ENCODE data around the gene PLEKHA4.

GRCh38 chr19:48896191-48896720 lies 27.8 kb upstream of the PLEKHA4 start:
- TF ChIP-seq POLR2AphosphoS5 (IDR thresholded peaks at IDR 0.05; ENCODE audit: borderline replicate concordance, low read depth, low read length) (no peak), EZH2 (IDR thresholded peaks at IDR 0.05) (no peak), FOXP2 (optimal IDR thresholded peaks at IDR 0.05; ENCODE audit: control extremely low read depth, extremely low read length, insufficient read depth) (no peak)
